GM23338 (cell line): ENCODE data around the gene FETUB. TPM values are rescaled to one million over a fixed set of nuclear protein-coding genes. Genes with fewer than 3 reads are reported as not detected.

Experiments
- ATAC-seq: fragments of 200-7000 bp; cut with Tn5 transposase; 3 replicates; pipeline ENCODE4 v1.9.1; 2020
- DNase-seq: peaks from one replicate; pipeline ENCODE4 v3.0.0-alpha.2; 2015; ENCODE audit warnings: low spot score
- H2AFZ ChIP-seq: fragments of 200-600 bp; sonication (generic); 2 replicates; pipeline ENCODE4 v1.8.0; 2016; ENCODE audit warnings: antibody characterized with exemption, mild to moderate bottlenecking, moderate library complexity
- H3F3A ChIP-seq: fragments of 200-600 bp; sonication (generic); replicated peaks from 2 replicates; pipeline ENCODE4 v1.8.0; 2017; ENCODE audit warnings: antibody characterized with exemption, mixed run types, low read depth
- H3K27ac ChIP-seq: fragments of 200-600 bp; sonication (generic); 2 replicates; pipeline ENCODE4 v1.6.1; 2016; ENCODE audit warnings: low read depth
- H3K27me3 ChIP-seq: fragments of 200-600 bp; sonication (generic); 2 replicates; pipeline ENCODE4 v1.8.0; 2016; ENCODE audit warnings: mild to moderate bottlenecking, mixed run types, moderate library complexity; ENCODE audit not compliant: insufficient read depth
- H3K36me3 ChIP-seq: fragments of 200-600 bp; sonication (generic); 2 replicates; pipeline ENCODE4 v1.8.0; 2016; ENCODE audit warnings: mild to moderate bottlenecking; ENCODE audit not compliant: insufficient read depth
- H3K4me1 ChIP-seq: fragments of 200-600 bp; sonication (generic); 2 replicates; pipeline ENCODE4 v1.8.0; 2016; ENCODE audit warnings: mild to moderate bottlenecking, moderate library complexity; ENCODE audit not compliant: insufficient read depth
- H3K4me2 ChIP-seq: fragments of 200-600 bp; sonication (generic); 2 replicates; pipeline ENCODE4 v1.7.1; 2017; ENCODE audit warnings: mixed run types
- H3K4me3 ChIP-seq: fragments of 200-600 bp; sonication (generic); 2 replicates; pipeline ENCODE4 v1.6.1; 2016; ENCODE audit warnings: mixed run types
- H3K79me2 ChIP-seq: fragments of 200-600 bp; sonication (generic); replicated peaks from 2 replicates; pipeline ENCODE4 v1.8.0; 2017; ENCODE audit warnings: mild to moderate bottlenecking; ENCODE audit not compliant: insufficient read depth
- H3K9me2 ChIP-seq: fragments of 200-600 bp; sonication (generic); 2 replicates; pipeline ENCODE4 v1.8.0; 2017; ENCODE audit not compliant: insufficient read depth
- H4K20me1 ChIP-seq: fragments of 200-600 bp; sonication (generic); replicated peaks from 2 replicates; pipeline ENCODE4 v1.8.0; 2017; ENCODE audit warnings: mild to moderate bottlenecking; ENCODE audit not compliant: insufficient read depth
- H3K27ac Mint-ChIP-seq: 2 replicates; pipeline ENCODE4 v1.8.0; 2020; ENCODE audit warnings: inconsistent platforms, mild to moderate bottlenecking, moderate library complexity, mixed read lengths
- H3K27me3 Mint-ChIP-seq: 3 replicates; pipeline ENCODE4 v1.8.0; 2022; ENCODE audit warnings: low read depth, mild to moderate bottlenecking, moderate library complexity, mixed read lengths, inconsistent platforms; ENCODE audit not compliant: insufficient read depth, poor library complexity
- H3K36me3 Mint-ChIP-seq: 3 replicates; pipeline ENCODE4 v1.8.0; 2021; ENCODE audit warnings: low read depth, mild to moderate bottlenecking, inconsistent platforms, moderate library complexity, mixed read lengths
- H3K4me1 Mint-ChIP-seq: 3 replicates; pipeline ENCODE4 v1.8.0; 2020; ENCODE audit warnings: mild to moderate bottlenecking, inconsistent platforms, mixed read lengths
- H3K4me3 Mint-ChIP-seq: 3 replicates; pipeline ENCODE4 v1.8.0; 2021; ENCODE audit warnings: moderate library complexity, mild to moderate bottlenecking, inconsistent platforms, mixed read lengths
- H3K9me3 Mint-ChIP-seq: 3 replicates; pipeline ENCODE4 v1.8.0; 2020; ENCODE audit warnings: moderate library complexity, mild to moderate bottlenecking, inconsistent platforms, mixed read lengths
- CREB1 ChIP-seq: fragments of 250-450 bp; sonication (Bioruptor Pico); IDR thresholded peaks from 2 replicates; pipeline ENCODE4 v1.5.0; 2020; ENCODE audit warnings: low read depth, mild to moderate bottlenecking, moderate library complexity
- CTCF ChIP-seq, 2 experiments: fragments of 200-600 bp in 1 of 2; sonication (generic) in 1 of 2; conservative IDR thresholded peaks; 2 replicates each; pipeline versions ENCODE4 v1.5.1 to v1.6.1; 2016 to 2017; ENCODE audit warnings: antibody characterized with exemption in 2 of 2, low read depth in 2 of 2, mild to moderate bottlenecking in 2 of 2, moderate library complexity in 1 of 2
- ETS1 ChIP-seq: IDR thresholded peaks from 2 replicates; pipeline ENCODE4 v1.6.1; 2016; ENCODE audit warnings: antibody characterized with exemption
- EZH2 ChIP-seq: fragments of 200-600 bp; sonication (generic); IDR thresholded peaks from one replicate; pipeline ENCODE4 v1.8.0; 2017; ENCODE audit warnings: antibody characterized with exemption, mild to moderate bottlenecking, low read depth; ENCODE audit not compliant: unreplicated experiment
- EZH2phosphoT487 ChIP-seq: fragments of 200-600 bp; sonication (generic); IDR thresholded peaks from one replicate; pipeline ENCODE4 v1.8.1; 2018; ENCODE audit warnings: antibody characterized with exemption; ENCODE audit not compliant: unreplicated experiment
- JUNB ChIP-seq: IDR thresholded peaks from one replicate; pipeline ENCODE4 v1.6.1; 2016; ENCODE audit warnings: antibody characterized with exemption; ENCODE audit not compliant: unreplicated experiment
- NANOG ChIP-seq: IDR thresholded peaks from 2 replicates; pipeline ENCODE4 v1.6.1; 2016; ENCODE audit warnings: antibody characterized with exemption, borderline replicate concordance
- POLR2AphosphoS5 ChIP-seq: IDR thresholded peaks from 2 replicates; pipeline ENCODE4 v1.6.1; 2016; ENCODE audit warnings: antibody characterized with exemption, low read depth
- REST ChIP-seq: IDR thresholded peaks from one replicate; pipeline ENCODE4 v1.6.1; 2018; ENCODE audit warnings: antibody characterized with exemption; ENCODE audit not compliant: unreplicated experiment
- ZNF114 ChIP-seq: fragments of 250-450 bp; sonication (Bioruptor Pico); IDR thresholded peaks from 2 replicates; pipeline ENCODE4 v1.5.0; 2020; ENCODE audit warnings: mild to moderate bottlenecking, moderate library complexity
- ZNF331 ChIP-seq: fragments of 250-450 bp; sonication (Bioruptor Pico); IDR thresholded peaks from 2 replicates; pipeline ENCODE4 v1.5.0; 2020; ENCODE audit warnings: low read depth, mild to moderate bottlenecking, moderate library complexity
- polyA plus RNA-seq: library from polyadenylated mRNA; unstranded; fragments of >200 nt; fragmentation: Nextera tagmentation; extraction: Ambion mirVana; gene quantifications from 2 replicates; pipeline ENCODE4 v1.2.1, GENCODE V29; 2016
- total RNA-seq: library from RNA; depleted of rRNA; stranded (reverse); fragments of >200 nt; shearing (Covaris generic); gene quantifications from 2 replicates; pipeline ENCODE4 v1.2.3, GENCODE V29; 2014

Gene FETUB
- total and polyA plus RNA-seq, 2 experiments from 2014 or later, result 0.26 TPM; not detected in 1

GRCh38 chr3:186653080-186653707 lies 13.0 kb downstream of the FETUB start:
- H3K27me3 ChIP-seq, result no peaks in the 10 kb centered on the region
- no peak overlapping the region for H2AFZ ChIP-seq
- H3K4me1 ChIP-seq, result no peaks in the 10 kb centered on the region
- H3K79me2 ChIP-seq, result no peaks in the 10 kb centered on the region
- H3K27me3 Mint-ChIP-seq, result peaks cover 6% of the 10 kb centered on the region
- ATAC-seq (no peak), DNase-seq (no peak)
- no peaks in the 10 kb centered on the region for H4K20me1 ChIP-seq
- H3K4me3 ChIP-seq, result no peak overlapping the region
- no peak for TF ChIP-seq POLR2AphosphoS5
- no peak for TF ChIP-seq ZNF331
- no peak for TF ChIP-seq ETS1
- TF ChIP-seq REST, result no peak
- no peak for TF ChIP-seq EZH2phosphoT487
- no peak for TF ChIP-seq EZH2
- TF ChIP-seq NANOG, result no peak
- no peak for TF ChIP-seq CTCF (conservative IDR thresholded peaks at IDR 0.05; ENCODE audit: low read depth in 2 of 2)
- TF ChIP-seq ZNF114 (CRISPR knock-in tag), result no peak
- TF ChIP-seq CREB1 (CRISPR knock-in tag), result no peak
- no peak for TF ChIP-seq JUNB
- H3K27ac ChIP-seq, result no peak overlapping the region
- peaks cover 24% of the 10 kb centered on the region for H3K36me3 Mint-ChIP-seq
- no peaks in the 10 kb centered on the region; the same call in 1 of the 2 replicates for H3K36me3 ChIP-seq
- H3K4me2 ChIP-seq, result no peak overlapping the region
- no peaks in the 10 kb centered on the region; the same call in 1 of the 2 replicates for H3K9me2 ChIP-seq
- H3F3A ChIP-seq, result no peaks in the 10 kb centered on the region
- H3K27ac Mint-ChIP-seq, result no peak overlapping the region
- H3K4me1 Mint-ChIP-seq, result no peaks in the 10 kb centered on the region; the same call in 2 of the 3 replicates
- H3K9me3 Mint-ChIP-seq, result peaks cover 34% of the 10 kb centered on the region
- no peak overlapping the region for H3K4me3 Mint-ChIP-seq
